ENCODE data around the gene XRCC4. TPM values are rescaled to one million over a fixed set of nuclear protein-coding genes. Genes with fewer than 3 reads are reported as not detected.

The XRCC4 gene
- total and polyA plus RNA-seq, 9 donors: 1.5 to 4.7 (median 3.2) TPM

GRCh38 chr5:83341815-83342334 is 264.5 kb downstream of the XRCC4 start:
- WGBS, 3 donors: 86 to 89% (median 86%) methylated on average over 3 of the region's 3 CpGs
- intact Hi-C loops (cut with DNase I): no loop called here
- DNase-seq: no peak
- TF ChIP-seq EP300 (IDR thresholded peaks at IDR 0.05) (no peak), POLR2A (IDR thresholded peaks at IDR 0.05) (no peak)
- TF ChIP-seq, protein P1, sequence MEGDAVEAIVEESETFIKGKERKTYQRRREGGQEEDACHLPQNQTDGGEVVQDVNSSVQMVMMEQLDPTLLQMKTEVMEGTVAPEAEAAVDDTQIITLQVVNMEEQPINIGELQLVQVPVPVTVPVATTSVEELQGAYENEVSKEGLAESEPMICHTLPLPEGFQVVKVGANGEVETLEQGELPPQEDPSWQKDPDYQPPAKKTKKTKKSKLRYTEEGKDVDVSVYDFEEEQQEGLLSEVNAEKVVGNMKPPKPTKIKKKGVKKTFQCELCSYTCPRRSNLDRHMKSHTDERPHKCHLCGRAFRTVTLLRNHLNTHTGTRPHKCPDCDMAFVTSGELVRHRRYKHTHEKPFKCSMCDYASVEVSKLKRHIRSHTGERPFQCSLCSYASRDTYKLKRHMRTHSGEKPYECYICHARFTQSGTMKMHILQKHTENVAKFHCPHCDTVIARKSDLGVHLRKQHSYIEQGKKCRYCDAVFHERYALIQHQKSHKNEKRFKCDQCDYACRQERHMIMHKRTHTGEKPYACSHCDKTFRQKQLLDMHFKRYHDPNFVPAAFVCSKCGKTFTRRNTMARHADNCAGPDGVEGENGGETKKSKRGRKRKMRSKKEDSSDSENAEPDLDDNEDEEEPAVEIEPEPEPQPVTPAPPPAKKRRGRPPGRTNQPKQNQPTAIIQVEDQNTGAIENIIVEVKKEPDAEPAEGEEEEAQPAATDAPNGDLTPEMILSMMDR (IDR thresholded peaks at IDR 0.05): no peak
- Histone ChIP-seq H3K4me3 (no peak overlapping the region), H3K27me3 (no peaks in the 10 kb centered on the region), H3K36me3 (no peaks in the 10 kb centered on the region), H3K9me3 (no peaks in the 10 kb centered on the region), H3K27ac (no peak overlapping the region), H3K4me1 (ENCODE audit: insufficient read depth) (no peaks in the 10 kb centered on the region)

GRCh38 chr5:83342465-83342864 is 265.1 kb downstream of the XRCC4 start:
- DNase-seq: no peak
- Histone ChIP-seq H3K36me3 (no peaks in the 10 kb centered on the region), H3K4me1 (ENCODE audit: insufficient read depth) (no peaks in the 10 kb centered on the region), H3K4me3 (no peak overlapping the region), H3K27me3 (no peaks in the 10 kb centered on the region), H3K9me3 (no peaks in the 10 kb centered on the region), H3K27ac (no peak overlapping the region)
- WGBS, 3 donors: 32 to 45% (median 42%) methylated on average over 2 of the region's 2 CpGs
- TF ChIP-seq POLR2A (IDR thresholded peaks at IDR 0.05) (no peak), EP300 (IDR thresholded peaks at IDR 0.05) (no peak)
- TF ChIP-seq, protein P1 (IDR thresholded peaks at IDR 0.05): no peak
- intact Hi-C loops (cut with DNase I): no loop called here

- intact Hi-C loops (cut with DNase I): no loop called here
- Histone ChIP-seq H3K27ac (no peak overlapping the region), H3K4me3 (no peak overlapping the region), H3K9me3 (no peaks in the 10 kb centered on the region), H3K4me1 (ENCODE audit: insufficient read depth) (no peaks in the 10 kb centered on the region), H3K27me3 (no peaks in the 10 kb centered on the region), H3K36me3 (no peaks in the 10 kb centered on the region)
- no peak for TF ChIP-seq EP300 (IDR thresholded peaks at IDR 0.05)
- TF ChIP-seq, protein P1 (IDR thresholded peaks at IDR 0.05): no peak
- no peak for TF ChIP-seq POLR2A (IDR thresholded peaks at IDR 0.05)
- WGBS, 3 donors: 43 to 61% (median 57%) methylated on average over 2 of the region's 2 CpGs
- DNase-seq: no peak
Observed at GRCh38 chr5:83343299-83343698, 266.0 kb downstream of the XRCC4 start.

DNA sequence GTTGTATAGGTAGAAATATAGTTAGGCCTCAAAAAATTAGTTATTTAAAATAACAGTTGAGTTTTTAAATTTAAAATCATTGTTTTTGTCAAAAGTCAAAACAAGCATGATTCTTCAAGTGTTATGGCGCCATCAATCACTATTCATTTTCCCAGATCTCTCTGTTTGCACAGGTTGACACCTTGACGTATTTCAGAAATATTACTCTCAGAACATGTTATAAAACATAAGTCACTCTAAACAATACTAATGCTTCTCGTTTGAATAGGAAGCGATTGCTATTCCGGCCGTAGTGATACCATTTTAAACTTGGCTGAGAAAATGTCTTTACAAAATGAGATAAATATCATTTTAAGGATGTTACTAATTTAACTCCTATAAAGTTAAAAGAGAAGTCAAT is 268.1 kb downstream of the XRCC4 start:
- TF ChIP-seq, protein P1 (IDR thresholded peaks at IDR 0.05): no peak
- TF ChIP-seq POLR2A (IDR thresholded peaks at IDR 0.05): no peak
- no peak for TF ChIP-seq EP300 (IDR thresholded peaks at IDR 0.05)
- no peaks in the 10 kb centered on the region for H3K9me3 ChIP-seq
- 93 to 95% (median 94%) methylated on average over 6 of the region's 6 CpGs for WGBS, 3 donors
- no peak overlapping the region for H3K4me3 ChIP-seq
- no peaks in the 10 kb centered on the region for H3K36me3 ChIP-seq
- H3K4me1 ChIP-seq (ENCODE audit: insufficient read depth): no peaks in the 10 kb centered on the region
- intact Hi-C loops (cut with DNase I): no loop called here
- H3K27ac ChIP-seq: no peak overlapping the region
- no peak for DNase-seq
- no peaks in the 10 kb centered on the region for H3K27me3 ChIP-seq
